ENCODE data around the gene FOXJ1. TPM values are rescaled to one million over a fixed set of nuclear protein-coding genes. Genes with fewer than 3 reads are reported as not detected.

Gene FOXJ1
- total and polyA plus RNA-seq, 2 of the 13 experiments (the other 11 are each of a cell fraction or from before 2014, with no cell fraction given): 0.98 to 1.6 TPM

DNA sequence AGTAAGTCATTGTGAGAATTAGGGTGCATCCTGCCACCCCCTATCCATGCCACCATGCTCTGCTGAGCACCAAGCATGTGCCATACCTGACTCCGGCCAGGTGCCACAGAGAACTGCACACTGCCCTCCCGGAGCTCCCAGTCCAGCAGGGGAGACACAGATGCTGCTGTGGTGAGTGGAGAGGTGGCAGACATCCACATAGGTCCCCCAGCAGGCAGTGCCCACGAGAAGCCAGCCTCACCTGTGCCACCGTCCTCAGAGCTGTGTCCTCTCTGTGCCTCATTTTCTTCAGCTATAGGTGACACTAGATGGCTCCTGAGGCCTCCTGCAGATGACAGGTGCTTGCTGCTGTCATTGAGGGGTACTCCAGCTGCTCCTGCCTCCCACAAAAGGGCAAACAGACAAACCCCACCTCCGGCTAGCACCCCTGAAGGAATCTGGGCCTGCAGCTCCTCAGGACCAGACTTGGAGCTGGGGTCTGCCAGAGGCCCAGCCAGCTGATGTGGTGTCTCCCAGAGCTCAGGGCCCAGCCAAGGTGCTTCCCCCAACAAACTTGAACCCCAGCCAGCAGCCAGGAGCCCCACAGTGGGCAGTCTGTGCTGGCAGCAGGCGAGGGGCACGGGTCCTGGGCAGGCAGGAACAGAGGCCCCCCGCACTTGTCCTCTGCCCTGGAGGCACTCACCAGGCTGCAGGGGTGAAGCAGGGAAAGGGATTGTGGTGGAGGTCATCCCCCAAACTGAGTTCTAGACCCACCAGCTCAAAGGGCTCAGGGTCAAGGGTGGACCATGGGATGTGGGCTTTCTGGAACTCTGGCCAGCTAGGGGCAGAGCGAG, 17.1 kb downstream of the FOXJ1 start (continued):
- TF ChIP-seq, protein P1, sequence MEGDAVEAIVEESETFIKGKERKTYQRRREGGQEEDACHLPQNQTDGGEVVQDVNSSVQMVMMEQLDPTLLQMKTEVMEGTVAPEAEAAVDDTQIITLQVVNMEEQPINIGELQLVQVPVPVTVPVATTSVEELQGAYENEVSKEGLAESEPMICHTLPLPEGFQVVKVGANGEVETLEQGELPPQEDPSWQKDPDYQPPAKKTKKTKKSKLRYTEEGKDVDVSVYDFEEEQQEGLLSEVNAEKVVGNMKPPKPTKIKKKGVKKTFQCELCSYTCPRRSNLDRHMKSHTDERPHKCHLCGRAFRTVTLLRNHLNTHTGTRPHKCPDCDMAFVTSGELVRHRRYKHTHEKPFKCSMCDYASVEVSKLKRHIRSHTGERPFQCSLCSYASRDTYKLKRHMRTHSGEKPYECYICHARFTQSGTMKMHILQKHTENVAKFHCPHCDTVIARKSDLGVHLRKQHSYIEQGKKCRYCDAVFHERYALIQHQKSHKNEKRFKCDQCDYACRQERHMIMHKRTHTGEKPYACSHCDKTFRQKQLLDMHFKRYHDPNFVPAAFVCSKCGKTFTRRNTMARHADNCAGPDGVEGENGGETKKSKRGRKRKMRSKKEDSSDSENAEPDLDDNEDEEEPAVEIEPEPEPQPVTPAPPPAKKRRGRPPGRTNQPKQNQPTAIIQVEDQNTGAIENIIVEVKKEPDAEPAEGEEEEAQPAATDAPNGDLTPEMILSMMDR (CRISPR knock-in tag; IDR thresholded peaks at IDR 0.05): peak; percentile 64
- TF ChIP-seq, protein P2, sequence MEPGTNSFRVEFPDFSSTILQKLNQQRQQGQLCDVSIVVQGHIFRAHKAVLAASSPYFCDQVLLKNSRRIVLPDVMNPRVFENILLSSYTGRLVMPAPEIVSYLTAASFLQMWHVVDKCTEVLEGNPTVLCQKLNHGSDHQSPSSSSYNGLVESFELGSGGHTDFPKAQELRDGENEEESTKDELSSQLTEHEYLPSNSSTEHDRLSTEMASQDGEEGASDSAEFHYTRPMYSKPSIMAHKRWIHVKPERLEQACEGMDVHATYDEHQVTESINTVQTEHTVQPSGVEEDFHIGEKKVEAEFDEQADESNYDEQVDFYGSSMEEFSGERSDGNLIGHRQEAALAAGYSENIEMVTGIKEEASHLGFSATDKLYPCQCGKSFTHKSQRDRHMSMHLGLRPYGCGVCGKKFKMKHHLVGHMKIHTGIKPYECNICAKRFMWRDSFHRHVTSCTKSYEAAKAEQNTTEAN (CRISPR knock-in tag; conservative IDR thresholded peaks at IDR 0.05): no peak
- TF ChIP-seq NFIB (CRISPR knock-in tag; IDR thresholded peaks at IDR 0.05; ENCODE audit: borderline replicate concordance) (no peak), RAD21 (CRISPR knock-in tag; IDR thresholded peaks at IDR 0.05) (peak; percentile 48), CC2D1A (CRISPR knock-in tag; IDR thresholded peaks at IDR 0.05) (no peak), ZNF850 (CRISPR knock-in tag; conservative IDR thresholded peaks at IDR 0.05) (no peak), HNRNPL (IDR thresholded peaks at IDR 0.05; ENCODE audit: low read depth, low read length) (0 out of 2 replicates have a peak, but pooled peaks have one; percentile 72)
- TF ChIP-seq, protein P3, sequence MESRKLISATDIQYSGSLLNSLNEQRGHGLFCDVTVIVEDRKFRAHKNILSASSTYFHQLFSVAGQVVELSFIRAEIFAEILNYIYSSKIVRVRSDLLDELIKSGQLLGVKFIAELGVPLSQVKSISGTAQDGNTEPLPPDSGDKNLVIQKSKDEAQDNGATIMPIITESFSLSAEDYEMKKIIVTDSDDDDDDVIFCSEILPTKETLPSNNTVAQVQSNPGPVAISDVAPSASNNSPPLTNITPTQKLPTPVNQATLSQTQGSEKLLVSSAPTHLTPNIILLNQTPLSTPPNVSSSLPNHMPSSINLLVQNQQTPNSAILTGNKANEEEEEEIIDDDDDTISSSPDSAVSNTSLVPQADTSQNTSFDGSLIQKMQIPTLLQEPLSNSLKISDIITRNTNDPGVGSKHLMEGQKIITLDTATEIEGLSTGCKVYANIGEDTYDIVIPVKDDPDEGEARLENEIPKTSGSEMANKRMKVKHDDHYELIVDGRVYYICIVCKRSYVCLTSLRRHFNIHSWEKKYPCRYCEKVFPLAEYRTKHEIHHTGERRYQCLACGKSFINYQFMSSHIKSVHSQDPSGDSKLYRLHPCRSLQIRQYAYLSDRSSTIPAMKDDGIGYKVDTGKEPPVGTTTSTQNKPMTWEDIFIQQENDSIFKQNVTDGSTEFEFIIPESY (CRISPR knock-in tag; IDR thresholded peaks at IDR 0.05): no peak
- TF ChIP-seq, protein P4, sequence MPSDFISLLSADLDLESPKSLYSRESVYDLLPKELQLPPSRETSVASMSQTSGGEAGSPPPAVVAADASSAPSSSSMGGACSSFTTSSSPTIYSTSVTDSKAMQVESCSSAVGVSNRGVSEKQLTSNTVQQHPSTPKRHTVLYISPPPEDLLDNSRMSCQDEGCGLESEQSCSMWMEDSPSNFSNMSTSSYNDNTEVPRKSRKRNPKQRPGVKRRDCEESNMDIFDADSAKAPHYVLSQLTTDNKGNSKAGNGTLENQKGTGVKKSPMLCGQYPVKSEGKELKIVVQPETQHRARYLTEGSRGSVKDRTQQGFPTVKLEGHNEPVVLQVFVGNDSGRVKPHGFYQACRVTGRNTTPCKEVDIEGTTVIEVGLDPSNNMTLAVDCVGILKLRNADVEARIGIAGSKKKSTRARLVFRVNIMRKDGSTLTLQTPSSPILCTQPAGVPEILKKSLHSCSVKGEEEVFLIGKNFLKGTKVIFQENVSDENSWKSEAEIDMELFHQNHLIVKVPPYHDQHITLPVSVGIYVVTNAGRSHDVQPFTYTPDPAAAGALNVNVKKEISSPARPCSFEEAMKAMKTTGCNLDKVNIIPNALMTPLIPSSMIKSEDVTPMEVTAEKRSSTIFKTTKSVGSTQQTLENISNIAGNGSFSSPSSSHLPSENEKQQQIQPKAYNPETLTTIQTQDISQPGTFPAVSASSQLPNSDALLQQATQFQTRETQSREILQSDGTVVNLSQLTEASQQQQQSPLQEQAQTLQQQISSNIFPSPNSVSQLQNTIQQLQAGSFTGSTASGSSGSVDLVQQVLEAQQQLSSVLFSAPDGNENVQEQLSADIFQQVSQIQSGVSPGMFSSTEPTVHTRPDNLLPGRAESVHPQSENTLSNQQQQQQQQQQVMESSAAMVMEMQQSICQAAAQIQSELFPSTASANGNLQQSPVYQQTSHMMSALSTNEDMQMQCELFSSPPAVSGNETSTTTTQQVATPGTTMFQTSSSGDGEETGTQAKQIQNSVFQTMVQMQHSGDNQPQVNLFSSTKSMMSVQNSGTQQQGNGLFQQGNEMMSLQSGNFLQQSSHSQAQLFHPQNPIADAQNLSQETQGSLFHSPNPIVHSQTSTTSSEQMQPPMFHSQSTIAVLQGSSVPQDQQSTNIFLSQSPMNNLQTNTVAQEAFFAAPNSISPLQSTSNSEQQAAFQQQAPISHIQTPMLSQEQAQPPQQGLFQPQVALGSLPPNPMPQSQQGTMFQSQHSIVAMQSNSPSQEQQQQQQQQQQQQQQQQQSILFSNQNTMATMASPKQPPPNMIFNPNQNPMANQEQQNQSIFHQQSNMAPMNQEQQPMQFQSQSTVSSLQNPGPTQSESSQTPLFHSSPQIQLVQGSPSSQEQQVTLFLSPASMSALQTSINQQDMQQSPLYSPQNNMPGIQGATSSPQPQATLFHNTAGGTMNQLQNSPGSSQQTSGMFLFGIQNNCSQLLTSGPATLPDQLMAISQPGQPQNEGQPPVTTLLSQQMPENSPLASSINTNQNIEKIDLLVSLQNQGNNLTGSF (CRISPR knock-in tag; IDR thresholded peaks at IDR 0.05): no peak
